Measurements from ENCODE around the gene IP6K1.

DNA sequence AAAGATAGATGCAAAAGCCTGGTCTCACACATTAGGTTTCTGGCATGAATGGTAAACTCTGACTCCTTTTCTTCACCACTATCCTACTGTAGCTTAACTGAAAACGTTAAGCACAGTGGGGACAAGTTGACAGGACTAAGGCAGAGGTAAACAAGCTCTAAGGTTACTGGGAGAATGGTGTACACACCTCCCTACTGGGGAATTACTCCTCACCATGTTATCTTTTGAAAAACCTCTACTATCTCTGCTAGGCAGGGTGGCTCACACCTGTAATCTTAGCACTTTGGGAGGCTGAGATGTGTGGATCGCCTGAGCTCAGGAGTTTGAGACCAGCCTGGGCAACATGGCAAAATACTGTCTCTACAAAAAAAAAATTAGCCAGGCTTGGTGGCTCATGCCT lies 29.1 kb downstream of the IP6K1 start:
- TF ChIP-seq POLR2AphosphoS5 (IDR thresholded peaks at IDR 0.05; ENCODE audit: low read depth), result no peak
- TF ChIP-seq, protein P1, sequence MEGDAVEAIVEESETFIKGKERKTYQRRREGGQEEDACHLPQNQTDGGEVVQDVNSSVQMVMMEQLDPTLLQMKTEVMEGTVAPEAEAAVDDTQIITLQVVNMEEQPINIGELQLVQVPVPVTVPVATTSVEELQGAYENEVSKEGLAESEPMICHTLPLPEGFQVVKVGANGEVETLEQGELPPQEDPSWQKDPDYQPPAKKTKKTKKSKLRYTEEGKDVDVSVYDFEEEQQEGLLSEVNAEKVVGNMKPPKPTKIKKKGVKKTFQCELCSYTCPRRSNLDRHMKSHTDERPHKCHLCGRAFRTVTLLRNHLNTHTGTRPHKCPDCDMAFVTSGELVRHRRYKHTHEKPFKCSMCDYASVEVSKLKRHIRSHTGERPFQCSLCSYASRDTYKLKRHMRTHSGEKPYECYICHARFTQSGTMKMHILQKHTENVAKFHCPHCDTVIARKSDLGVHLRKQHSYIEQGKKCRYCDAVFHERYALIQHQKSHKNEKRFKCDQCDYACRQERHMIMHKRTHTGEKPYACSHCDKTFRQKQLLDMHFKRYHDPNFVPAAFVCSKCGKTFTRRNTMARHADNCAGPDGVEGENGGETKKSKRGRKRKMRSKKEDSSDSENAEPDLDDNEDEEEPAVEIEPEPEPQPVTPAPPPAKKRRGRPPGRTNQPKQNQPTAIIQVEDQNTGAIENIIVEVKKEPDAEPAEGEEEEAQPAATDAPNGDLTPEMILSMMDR (conservative IDR thresholded peaks at IDR 0.05; ENCODE audit: low read depth in 2 of 2), result no peak

Data from GM23338 (cell line).